Sigmoid colon (tissue), 7 donors: Measurements from ENCODE around the gene KIF26B. TPM values are rescaled to one million over a fixed set of nuclear protein-coding genes. Genes with fewer than 3 reads are reported as not detected.

ENCODE experiments used
- DNase-seq: peaks from one replicate; pipeline ENCODE4 v3.0.0-alpha.2; 2019
- H3K27ac ChIP-seq, 4 donors: fragments of 200-600 bp; sonication (generic); one replicate each; pipeline ENCODE4 v1.5.1; 2016 to 2019; ENCODE audit warnings: mild to moderate bottlenecking in 1 of 4
- H3K27me3 ChIP-seq, 3 donors: fragments of 200-600 bp; sonication (generic); one replicate each; pipeline ENCODE4 v1.5.1; 2019; ENCODE audit warnings: mild to moderate bottlenecking in 1 of 3
- H3K36me3 ChIP-seq, 4 donors: fragments of 200-600 bp; sonication (generic); one replicate each; pipeline ENCODE4 v1.5.1; 2016 to 2019
- H3K4me1 ChIP-seq, 4 donors: fragments of 200-600 bp; sonication (generic); one replicate each; pipeline ENCODE4 v1.5.1; 2017 to 2019
- H3K4me3 ChIP-seq, 4 donors: fragments of 200-600 bp; sonication (generic); one replicate each; pipeline ENCODE4 v1.5.1; 2017 to 2019; ENCODE audit warnings: mild to moderate bottlenecking in 2 of 4, moderate library complexity in 1 of 4
- H3K9me3 ChIP-seq, 4 donors: fragments of 200-600 bp in 3 of 4; sonication (generic) in 3 of 4; one replicate each; pipeline versions ENCODE4 v1.5.1 to v1.6.1; 2013 to 2019
- EP300 ChIP-seq, 4 donors: sonication (generic); formaldehyde crosslinking; IDR thresholded peaks; one replicate each; pipeline ENCODE4 v1.6.1; 2017; ENCODE audit warnings: antibody characterized with exemption in 4 of 4
- POLR2A ChIP-seq, 2 donors: fragments of 450-650 bp; IDR thresholded peaks; one replicate each; pipeline ENCODE4 v1.6.1; 2016; ENCODE audit warnings: antibody characterized with exemption in 2 of 2, mild to moderate bottlenecking in 2 of 2, moderate library complexity in 2 of 2
- POLR2AphosphoS5 ChIP-seq, 4 donors: sonication (generic); formaldehyde crosslinking; IDR thresholded peaks; one replicate each; pipeline ENCODE4 v1.6.1; 2017; ENCODE audit warnings: antibody characterized with exemption in 4 of 4
- WGBS, 2 donors: extraction: QIAGEN DNeasy Blood & Tissue Kit; methylation state at CpG; one replicate each; pipeline ENCODE4 v1.1.7; 2013; 5-methylcytosine and 5-hydroxymethylcytosine counted together
- intact Hi-C: fragments of 100-400 bp; cut with DNase I; formaldehyde crosslinking; loops from one replicate; pipeline ENCODE4 v1.15.1; 2023
- polyA plus RNA-seq, 3 donors: library from polyadenylated mRNA; stranded (reverse); fragments of 200-250 nt; gene quantifications; one replicate each; pipeline ENCODE4 v1.2.3, GENCODE V29; 2013
- total RNA-seq, 4 donors: library from RNA; depleted of rRNA; stranded (reverse); fragments of >200 nt; gene quantifications; one replicate each; pipeline ENCODE4 v1.1.0, GENCODE V29; 2016
- TF ChIP-seq, protein P1 (sequence below), 4 experiments: fragments of 450-650 bp in 3 of 4; fragments of 200-600 bp in 1 of 4; IDR thresholded peaks; one replicate each; pipeline ENCODE4 v1.5.1; 2016 to 2019; ENCODE audit warnings: antibody characterized with exemption in 4 of 4, mild to moderate bottlenecking in 3 of 4, moderate library complexity in 2 of 4
- donor health status: healthy with polysubstance abuse.
- donor health status: Bipolar disorder and iron deficiency.
- donor health status: healthy.

Gene KIF26B
- total and polyA plus RNA-seq, 7 donors, result under 0.01 to 5.5 (median 1.4) TPM; not detected in 1

DNA sequence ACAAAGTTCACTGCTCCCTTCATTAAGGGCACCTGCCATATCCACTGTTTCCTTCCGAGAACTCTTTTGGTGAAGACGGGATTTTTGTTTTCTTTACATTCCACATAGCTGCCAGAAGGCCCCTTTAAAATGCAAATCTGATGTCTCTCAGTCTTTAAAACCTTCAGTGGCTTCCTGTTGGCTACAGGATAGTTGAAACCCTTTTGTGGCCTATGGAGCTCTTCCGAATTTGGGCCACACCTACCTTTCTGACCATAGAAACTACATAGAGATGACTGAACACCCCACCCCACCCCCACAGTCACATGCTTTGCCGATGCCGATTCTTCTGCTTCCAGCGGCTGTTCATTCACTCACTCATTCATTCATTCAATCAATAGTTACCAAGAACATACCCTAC lies 502.6 kb downstream of the KIF26B start:
- Histone ChIP-seq H3K36me3 (no peaks in the 10 kb centered on the region), H3K27ac (no peak overlapping the region), H3K27me3 (no peaks in the 10 kb centered on the region), H3K9me3 (no peaks in the 10 kb centered on the region), H3K4me1 (no peaks in the 10 kb centered on the region), H3K4me3 (no peak overlapping the region)
- TF ChIP-seq EP300 (IDR thresholded peaks at IDR 0.05) (no peak), POLR2AphosphoS5 (IDR thresholded peaks at IDR 0.05) (no peak)
- TF ChIP-seq, protein P1, sequence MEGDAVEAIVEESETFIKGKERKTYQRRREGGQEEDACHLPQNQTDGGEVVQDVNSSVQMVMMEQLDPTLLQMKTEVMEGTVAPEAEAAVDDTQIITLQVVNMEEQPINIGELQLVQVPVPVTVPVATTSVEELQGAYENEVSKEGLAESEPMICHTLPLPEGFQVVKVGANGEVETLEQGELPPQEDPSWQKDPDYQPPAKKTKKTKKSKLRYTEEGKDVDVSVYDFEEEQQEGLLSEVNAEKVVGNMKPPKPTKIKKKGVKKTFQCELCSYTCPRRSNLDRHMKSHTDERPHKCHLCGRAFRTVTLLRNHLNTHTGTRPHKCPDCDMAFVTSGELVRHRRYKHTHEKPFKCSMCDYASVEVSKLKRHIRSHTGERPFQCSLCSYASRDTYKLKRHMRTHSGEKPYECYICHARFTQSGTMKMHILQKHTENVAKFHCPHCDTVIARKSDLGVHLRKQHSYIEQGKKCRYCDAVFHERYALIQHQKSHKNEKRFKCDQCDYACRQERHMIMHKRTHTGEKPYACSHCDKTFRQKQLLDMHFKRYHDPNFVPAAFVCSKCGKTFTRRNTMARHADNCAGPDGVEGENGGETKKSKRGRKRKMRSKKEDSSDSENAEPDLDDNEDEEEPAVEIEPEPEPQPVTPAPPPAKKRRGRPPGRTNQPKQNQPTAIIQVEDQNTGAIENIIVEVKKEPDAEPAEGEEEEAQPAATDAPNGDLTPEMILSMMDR (IDR thresholded peaks at IDR 0.05), result no peak
- no peak for DNase-seq
- intact Hi-C loops, result no loop called here
- WGBS, 2 donors, result 80 to 89% methylated on average over 6 of the region's 6 CpGs

DNA sequence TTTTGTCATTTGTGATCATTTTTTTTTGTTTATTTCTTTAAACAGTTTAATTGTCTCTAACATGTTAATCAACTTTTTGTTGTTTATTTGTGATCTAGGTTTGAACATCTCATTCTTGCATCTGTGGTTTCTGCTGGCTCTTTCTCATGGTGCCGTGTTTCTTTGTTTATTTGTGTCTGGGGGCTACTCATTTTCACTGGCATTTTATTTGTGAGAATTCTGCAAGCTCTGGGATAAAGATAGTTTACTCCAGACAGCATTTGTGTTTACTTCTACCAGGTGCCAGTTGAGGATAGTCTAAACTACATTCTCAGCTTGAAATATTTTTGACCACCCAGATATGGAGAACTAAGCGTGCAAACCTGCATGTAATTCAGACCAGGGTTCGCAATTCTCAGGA lies 508.6 kb downstream of the KIF26B start:
- Histone ChIP-seq H3K27ac (no peak overlapping the region), H3K4me1 (no peaks in the 10 kb centered on the region), H3K36me3 (no peaks in the 10 kb centered on the region), H3K9me3 (no peaks in the 10 kb centered on the region), H3K27me3 (no peaks in the 10 kb centered on the region), H3K4me3 (no peak overlapping the region)
- intact Hi-C loops, result no loop called here
- WGBS, 2 donors, result 85 to 90% methylated on average over 3 of the region's 3 CpGs
- no peak for DNase-seq
- TF ChIP-seq, protein P1 (IDR thresholded peaks at IDR 0.05), result no peak

DNA sequence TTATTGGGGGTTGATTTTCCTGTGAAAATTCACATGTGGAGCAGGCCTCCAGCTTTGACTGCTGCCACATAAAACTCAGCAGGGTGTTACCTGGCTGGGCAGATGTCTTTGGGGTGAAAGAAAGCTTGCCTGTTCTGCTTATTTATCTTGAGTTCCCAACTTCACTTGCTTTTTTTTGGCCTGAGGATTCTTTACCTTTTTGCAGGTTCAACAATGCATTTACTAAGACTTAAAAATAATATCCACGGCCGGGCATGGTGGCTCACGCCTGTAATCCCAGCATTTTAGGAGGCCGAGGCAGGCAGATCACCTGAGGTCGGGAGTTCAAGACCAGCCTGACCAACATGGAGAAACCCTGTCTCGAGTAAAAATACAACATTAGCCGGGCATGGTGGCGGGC lies 509.1 kb downstream of the KIF26B start:
- no peak for DNase-seq
- no peaks in the 10 kb centered on the region for H3K27me3 ChIP-seq
- H3K4me1 ChIP-seq, result no peaks in the 10 kb centered on the region
- TF ChIP-seq POLR2AphosphoS5 (IDR thresholded peaks at IDR 0.05) (no peak), EP300 (IDR thresholded peaks at IDR 0.05) (no peak), POLR2A (IDR thresholded peaks at IDR 0.05) (no peak)
- TF ChIP-seq, protein P1 (IDR thresholded peaks at IDR 0.05), result no peak
- H3K27ac ChIP-seq, result no peak overlapping the region
- intact Hi-C loops, result no loop called here
- WGBS, 2 donors, result 94 to 96% methylated on average over 8 of the region's 8 CpGs
- no peaks in the 10 kb centered on the region for H3K36me3 ChIP-seq
- no peaks in the 10 kb centered on the region for H3K9me3 ChIP-seq
- H3K4me3 ChIP-seq, result no peak overlapping the region

DNA sequence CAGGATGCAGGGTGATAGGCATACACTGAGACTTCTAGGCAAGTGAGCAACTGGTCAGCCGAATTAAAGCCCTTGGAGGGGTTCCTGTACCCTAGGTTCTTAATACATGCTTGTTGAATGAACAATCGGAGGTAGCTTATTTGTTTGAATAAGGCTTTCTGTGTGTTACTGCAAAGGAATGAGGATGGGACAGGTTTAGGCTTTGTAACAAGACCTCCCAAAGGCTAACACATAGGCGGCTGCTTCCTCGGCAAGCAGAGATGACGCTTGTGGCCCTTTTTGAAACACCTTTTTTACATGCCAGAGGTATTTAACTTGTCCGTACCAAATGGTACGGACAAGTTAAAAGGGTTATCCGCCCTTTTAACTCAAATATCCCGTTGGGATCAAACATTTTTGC lies 511.6 kb downstream of the KIF26B start:
- Histone ChIP-seq H3K4me3 (no peak overlapping the region), H3K9me3 (no peaks in the 10 kb centered on the region), H3K4me1 (no peaks in the 10 kb centered on the region), H3K27me3 (no peaks in the 10 kb centered on the region), H3K27ac (no peak overlapping the region), H3K36me3 (no peaks in the 10 kb centered on the region)
- intact Hi-C loops, result no loop called here
- no peak for DNase-seq
- 84 to 88% methylated on average over 9 of the region's 9 CpGs for WGBS, 2 donors
- TF ChIP-seq POLR2A (IDR thresholded peaks at IDR 0.05) (no peak), POLR2AphosphoS5 (IDR thresholded peaks at IDR 0.05) (no peak), EP300 (IDR thresholded peaks at IDR 0.05) (no peak)
- TF ChIP-seq, protein P1 (IDR thresholded peaks at IDR 0.05), result no peak

DNA sequence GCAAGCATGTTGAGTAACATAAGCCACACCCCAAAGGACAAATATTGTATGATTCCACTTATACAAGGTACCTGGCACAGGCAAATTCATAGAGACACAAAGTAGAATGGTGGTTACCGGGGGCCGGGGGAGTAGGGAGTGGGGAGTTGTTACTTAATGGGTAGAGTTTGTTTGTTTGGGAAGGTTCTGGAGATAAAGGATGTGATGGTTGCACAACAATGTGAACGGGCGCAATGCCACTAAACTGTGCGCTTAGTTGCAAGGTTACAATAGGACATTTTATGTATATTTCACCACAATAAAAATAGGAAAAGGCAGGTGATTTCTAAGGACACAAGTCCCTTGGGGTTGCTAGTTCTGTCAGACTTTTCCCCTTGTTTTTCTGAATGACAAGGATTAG lies 516.6 kb downstream of the KIF26B start:
- 83 to 95% methylated on average over 5 of the region's 5 CpGs for WGBS, 2 donors
- no peak overlapping the region for H3K27ac ChIP-seq
- no peak overlapping the region for H3K4me3 ChIP-seq
- no peaks in the 10 kb centered on the region for H3K36me3 ChIP-seq
- intact Hi-C loops, result no loop called here
- H3K9me3 ChIP-seq, result no peaks in the 10 kb centered on the region
- no peaks in the 10 kb centered on the region for H3K4me1 ChIP-seq
- no peak for TF ChIP-seq POLR2A (IDR thresholded peaks at IDR 0.05)
- no peak for TF ChIP-seq POLR2AphosphoS5 (IDR thresholded peaks at IDR 0.05)
- no peak for TF ChIP-seq EP300 (IDR thresholded peaks at IDR 0.05)
- TF ChIP-seq, protein P1 (IDR thresholded peaks at IDR 0.05), result no peak
- no peaks in the 10 kb centered on the region for H3K27me3 ChIP-seq
- no peak for DNase-seq
